GM12865 (cell line): ENCODE measurements around the gene MDH2.

Source experiments
- DNase-seq: peaks from one replicate; pipeline ENCODE4 v3.0.0; 2010; ENCODE audit warnings: low read depth
- H3K4me3 ChIP-seq: 2 replicates; pipeline ENCODE4 v1.5.1; 2011; ENCODE audit warnings: mild to moderate bottlenecking, low read depth, low read length, control low read depth
- CTCF ChIP-seq: IDR thresholded peaks from 2 replicates; pipeline ENCODE4 v1.5.1; 2011; ENCODE audit warnings: low read length, control low read depth, low read depth, inconsistent platforms; ENCODE audit not compliant: insufficient read depth; ENCODE audit errors: missing control alignments

MDH2 gene

GRCh38 chr7:76065016-76065612, 17.2 kb downstream of the MDH2 start:
- no peak for TF ChIP-seq CTCF
- no peak for DNase-seq
- H3K4me3 ChIP-seq = no peak overlapping the region

- DNase-seq = no peak
- H3K4me3 ChIP-seq = no peak overlapping the region
- no peak for TF ChIP-seq CTCF
These were observed 19.0 kb downstream of the MDH2 start for GRCh38 chr7:76066716-76067503.

GRCh38 chr7:76069238-76069638, 21.3 kb downstream of the MDH2 start:
- TF ChIP-seq CTCF = no peak
- H3K4me3 ChIP-seq = no peak overlapping the region
- no peak for DNase-seq

GRCh38 chr7:76071316-76072242, 23.7 kb downstream of the MDH2 start:
- TF ChIP-seq CTCF = no peak
- no peak overlapping the region for H3K4me3 ChIP-seq
- DNase-seq = no peak

- no peak overlapping the region for H3K4me3 ChIP-seq
- no peak for DNase-seq
- no peak for TF ChIP-seq CTCF
These were observed 24.6 kb downstream of the MDH2 start for GRCh38 chr7:76072243-76073148.
